ENCODE measurements around the gene TRPV4. TPM values are rescaled to one million over a fixed set of nuclear protein-coding genes. Genes with fewer than 3 reads are reported as not detected.

Gene TRPV4
- total RNA-seq, 4 donors from 2014 or later: not detected

DNA sequence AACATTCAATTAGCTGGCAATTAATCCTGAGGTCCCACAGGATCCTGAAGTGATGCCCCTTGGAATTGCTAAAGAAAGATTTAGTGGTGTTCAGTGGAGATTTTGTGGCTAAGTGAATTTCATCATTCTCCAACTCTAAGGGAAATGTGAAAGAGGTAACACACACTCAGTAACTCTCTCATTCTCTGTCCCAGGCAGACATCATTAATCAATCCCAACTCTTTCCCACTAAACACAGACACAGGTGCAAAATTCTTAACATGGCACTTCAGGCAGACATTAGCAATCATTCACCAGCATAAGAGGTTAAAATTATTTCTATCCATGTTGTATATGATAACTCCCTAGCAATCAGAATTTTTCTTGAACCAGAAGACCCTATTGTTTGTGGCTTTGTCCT is 40.2 kb downstream of the TRPV4 start:
- in situ Hi-C loops (cut with MboI; ENCODE audit: low sequenced_read_pairs in 4 of 4): no loop called here
- Histone ChIP-seq H3K36me3 (no peaks in the 10 kb centered on the region), H3K27ac (no peak overlapping the region), H3K27me3 (peaks cover 0 to 4% (median 0%) of the 10 kb centered on the region in 3 donors), H3K4me3 (no peak overlapping the region), H3K9me3 (no peaks in the 10 kb centered on the region), H3K4me1 (no peaks in the 10 kb centered on the region)
- intact Hi-C loops (cut with DNase I; ENCODE audit: low total_unique reads): no loop called here
- TF ChIP-seq POLR2A (IDR thresholded peaks at IDR 0.05): no peak
- TF ChIP-seq, protein P1, sequence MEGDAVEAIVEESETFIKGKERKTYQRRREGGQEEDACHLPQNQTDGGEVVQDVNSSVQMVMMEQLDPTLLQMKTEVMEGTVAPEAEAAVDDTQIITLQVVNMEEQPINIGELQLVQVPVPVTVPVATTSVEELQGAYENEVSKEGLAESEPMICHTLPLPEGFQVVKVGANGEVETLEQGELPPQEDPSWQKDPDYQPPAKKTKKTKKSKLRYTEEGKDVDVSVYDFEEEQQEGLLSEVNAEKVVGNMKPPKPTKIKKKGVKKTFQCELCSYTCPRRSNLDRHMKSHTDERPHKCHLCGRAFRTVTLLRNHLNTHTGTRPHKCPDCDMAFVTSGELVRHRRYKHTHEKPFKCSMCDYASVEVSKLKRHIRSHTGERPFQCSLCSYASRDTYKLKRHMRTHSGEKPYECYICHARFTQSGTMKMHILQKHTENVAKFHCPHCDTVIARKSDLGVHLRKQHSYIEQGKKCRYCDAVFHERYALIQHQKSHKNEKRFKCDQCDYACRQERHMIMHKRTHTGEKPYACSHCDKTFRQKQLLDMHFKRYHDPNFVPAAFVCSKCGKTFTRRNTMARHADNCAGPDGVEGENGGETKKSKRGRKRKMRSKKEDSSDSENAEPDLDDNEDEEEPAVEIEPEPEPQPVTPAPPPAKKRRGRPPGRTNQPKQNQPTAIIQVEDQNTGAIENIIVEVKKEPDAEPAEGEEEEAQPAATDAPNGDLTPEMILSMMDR (IDR thresholded peaks at IDR 0.05 in 4 of 5, conservative IDR thresholded peaks at IDR 0.05 in 1 of 5): no peak
- DNase-seq: no peak
- no peak for ATAC-seq

DNA sequence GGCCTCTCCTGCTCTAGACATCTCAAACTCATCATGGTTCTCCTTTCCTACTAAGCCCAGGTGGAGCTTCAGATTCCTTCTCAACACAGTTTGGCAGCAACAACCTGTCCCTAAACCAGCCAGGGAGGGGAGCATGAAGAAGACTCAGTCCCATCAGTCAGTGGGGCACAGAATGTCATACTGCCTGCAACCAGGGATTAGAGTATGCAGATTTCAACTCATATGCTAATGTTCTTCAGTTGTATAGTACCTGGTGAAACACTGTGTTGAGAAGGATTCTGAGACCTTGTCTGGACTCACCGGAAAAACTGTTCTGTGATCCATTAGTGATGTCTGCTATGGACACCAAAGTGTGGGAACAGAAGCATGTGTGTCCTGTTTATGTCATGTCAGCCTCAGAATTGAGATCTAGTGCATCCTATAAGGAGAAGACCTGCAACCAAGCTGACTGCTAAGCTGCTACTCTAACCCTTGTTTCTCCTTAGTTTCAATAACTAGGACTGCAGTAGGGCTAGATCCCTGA is 43.6 kb downstream of the TRPV4 start:
- Histone ChIP-seq H3K36me3 (no peaks in the 10 kb centered on the region), H3K27me3 (peaks cover 0 to 4% (median 0%) of the 10 kb centered on the region in 3 donors), H3K9me3 (no peaks in the 10 kb centered on the region), H3K27ac (no peak overlapping the region), H3K4me3 (no peak overlapping the region), H3K4me1 (no peaks in the 10 kb centered on the region)
- TF ChIP-seq POLR2A (IDR thresholded peaks at IDR 0.05): no peak
- TF ChIP-seq, protein P1 (IDR thresholded peaks at IDR 0.05 in 4 of 5, conservative IDR thresholded peaks at IDR 0.05 in 1 of 5): no peak
- in situ Hi-C loops (cut with MboI; ENCODE audit: low sequenced_read_pairs in 4 of 4) (no loop called here), intact Hi-C loops (cut with DNase I; ENCODE audit: low total_unique reads) (no loop called here)
- DNase-seq (no peak), ATAC-seq (no peak)

DNA sequence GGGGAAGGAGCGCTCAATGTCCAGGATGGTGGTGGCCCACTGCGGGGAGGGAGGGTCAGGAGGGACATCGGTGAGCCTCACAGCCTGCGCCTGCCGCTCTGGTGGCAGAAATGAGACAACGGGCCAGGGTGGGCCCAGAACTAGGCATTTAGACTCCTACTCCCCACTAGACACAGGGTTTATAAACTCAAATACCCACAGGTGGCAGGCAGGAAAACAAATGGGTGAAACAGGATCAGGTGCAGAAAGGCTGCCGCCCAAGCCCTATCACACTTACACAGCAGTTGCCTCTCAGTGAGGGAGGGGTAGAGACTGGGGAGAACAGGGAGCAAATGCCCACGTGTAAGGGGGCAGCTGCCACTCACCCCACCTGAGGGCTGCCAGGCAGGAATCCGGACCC is 46.4 kb downstream of the TRPV4 start:
- TF ChIP-seq, protein P1 (IDR thresholded peaks at IDR 0.05 in 4 of 5, conservative IDR thresholded peaks at IDR 0.05 in 1 of 5): no peak
- TF ChIP-seq POLR2A (IDR thresholded peaks at IDR 0.05): no peak
- H3K36me3 ChIP-seq: no peaks in the 10 kb centered on the region
- in situ Hi-C loops (cut with MboI; ENCODE audit: low sequenced_read_pairs in 4 of 4): no loop called here
- no peaks in the 10 kb centered on the region for H3K27me3 ChIP-seq
- H3K27ac ChIP-seq: no peak overlapping the region
- no peaks in the 10 kb centered on the region for H3K9me3 ChIP-seq
- ATAC-seq: no peak
- no peaks in the 10 kb centered on the region for H3K4me1 ChIP-seq
- no peak for DNase-seq
- H3K4me3 ChIP-seq: no peak overlapping the region
- intact Hi-C loops (cut with DNase I; ENCODE audit: low total_unique reads): no loop called here

DNA sequence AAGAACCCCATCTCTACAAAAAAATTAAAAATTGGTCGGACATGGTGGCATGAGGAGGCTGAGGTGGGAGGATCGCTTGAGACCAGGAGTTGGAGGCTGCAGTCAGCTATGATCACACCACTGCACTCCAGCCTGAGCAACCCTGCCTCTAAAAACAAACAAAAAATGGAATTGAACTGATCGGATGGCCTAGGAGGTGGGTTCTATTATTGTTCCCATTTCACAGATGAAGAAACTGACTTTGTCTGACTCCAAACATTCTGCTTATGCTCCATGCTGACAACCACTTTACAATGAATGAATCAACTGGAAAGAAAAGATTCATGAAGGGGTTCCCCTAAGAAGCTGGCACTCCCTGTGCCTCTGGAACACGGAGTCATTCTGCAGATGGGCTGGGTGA is 47.3 kb downstream of the TRPV4 start:
- intact Hi-C loops (cut with DNase I; ENCODE audit: low total_unique reads): no loop called here

More for the DNA sequence above, 47.3 kb downstream of the TRPV4 start:
- Histone ChIP-seq H3K36me3 (no peaks in the 10 kb centered on the region), H3K9me3 (no peaks in the 10 kb centered on the region), H3K4me3 (no peak overlapping the region), H3K4me1 (no peaks in the 10 kb centered on the region), H3K27me3 (no peaks in the 10 kb centered on the region), H3K27ac (no peak overlapping the region)
- DNase-seq (no peak), ATAC-seq (no peak)
- TF ChIP-seq POLR2A (IDR thresholded peaks at IDR 0.05): no peak
- TF ChIP-seq, protein P1 (IDR thresholded peaks at IDR 0.05 in 4 of 5, conservative IDR thresholded peaks at IDR 0.05 in 1 of 5): no peak
- in situ Hi-C loops (cut with MboI; ENCODE audit: low sequenced_read_pairs in 4 of 4): no loop called here
